KMS-11 (cell line): ENCODE measurements around the gene SYTL3.

Experiments used
- H2AFZ ChIP-seq: fragments of 200-600 bp; sonication (generic); 2 replicates; pipeline ENCODE4 v1.6.1; 2016; ENCODE audit warnings: antibody characterized with exemption, mixed run types, low read depth
- H3K27ac ChIP-seq: fragments of 200-600 bp; sonication (generic); 2 replicates; pipeline ENCODE4 v1.6.1; 2016; ENCODE audit warnings: mild to moderate bottlenecking, mixed run types
- H3K27me3 ChIP-seq: fragments of 200-600 bp; sonication (generic); 2 replicates; pipeline ENCODE4 v1.6.1; 2017; ENCODE audit warnings: mild to moderate bottlenecking, low read depth, mixed run types, moderate library complexity; ENCODE audit not compliant: insufficient read depth
- H3K36me3 ChIP-seq: fragments of 200-600 bp; sonication (generic); 2 replicates; pipeline ENCODE4 v1.6.1; 2017; ENCODE audit warnings: mild to moderate bottlenecking, mixed run types; ENCODE audit not compliant: insufficient read depth
- H3K4me1 ChIP-seq: fragments of 200-600 bp; sonication (generic); 2 replicates; pipeline ENCODE4 v1.6.1; 2016; ENCODE audit warnings: mild to moderate bottlenecking, low read depth, mixed run types; ENCODE audit not compliant: poor library complexity, severe bottlenecking
- H3K4me2 ChIP-seq: fragments of 200-600 bp; sonication (generic); 2 replicates; pipeline ENCODE4 v1.7.0; 2016; ENCODE audit warnings: mild to moderate bottlenecking, mixed run types
- H3K4me3 ChIP-seq: fragments of 200-600 bp; sonication (generic); IDR thresholded peaks from 2 replicates; pipeline ENCODE4 v1.6.1; 2017; ENCODE audit warnings: low read depth, low read length, mixed read lengths; ENCODE audit not compliant: insufficient read depth
- H3K79me2 ChIP-seq: fragments of 200-600 bp; sonication (generic); 2 replicates; pipeline ENCODE4 v1.6.1; 2016; ENCODE audit warnings: low read depth, mixed run types; ENCODE audit not compliant: insufficient read depth
- H3K9ac ChIP-seq: fragments of 200-600 bp; sonication (generic); 2 replicates; pipeline ENCODE4 v1.6.1; 2016; ENCODE audit warnings: mild to moderate bottlenecking, mixed run types
- H4K20me1 ChIP-seq: fragments of 200-600 bp; sonication (generic); 2 replicates; pipeline ENCODE4 v1.6.1; 2016; ENCODE audit warnings: mild to moderate bottlenecking, mixed run types; ENCODE audit not compliant: insufficient read depth
- TF ChIP-seq, protein P1 (sequence below): fragments of 200-600 bp; sonication (generic); conservative IDR thresholded peaks from 2 replicates; pipeline ENCODE4 v1.6.1; 2017; ENCODE audit warnings: low read depth, mild to moderate bottlenecking, antibody characterized with exemption, low read length, moderate library complexity, mixed read lengths

SYTL3 gene

GRCh38 chr6:158624684-158625682, 24.9 kb upstream of the SYTL3 start:
- H3K36me3 ChIP-seq: no peaks in the 10 kb centered on the region
- TF ChIP-seq, protein P1, sequence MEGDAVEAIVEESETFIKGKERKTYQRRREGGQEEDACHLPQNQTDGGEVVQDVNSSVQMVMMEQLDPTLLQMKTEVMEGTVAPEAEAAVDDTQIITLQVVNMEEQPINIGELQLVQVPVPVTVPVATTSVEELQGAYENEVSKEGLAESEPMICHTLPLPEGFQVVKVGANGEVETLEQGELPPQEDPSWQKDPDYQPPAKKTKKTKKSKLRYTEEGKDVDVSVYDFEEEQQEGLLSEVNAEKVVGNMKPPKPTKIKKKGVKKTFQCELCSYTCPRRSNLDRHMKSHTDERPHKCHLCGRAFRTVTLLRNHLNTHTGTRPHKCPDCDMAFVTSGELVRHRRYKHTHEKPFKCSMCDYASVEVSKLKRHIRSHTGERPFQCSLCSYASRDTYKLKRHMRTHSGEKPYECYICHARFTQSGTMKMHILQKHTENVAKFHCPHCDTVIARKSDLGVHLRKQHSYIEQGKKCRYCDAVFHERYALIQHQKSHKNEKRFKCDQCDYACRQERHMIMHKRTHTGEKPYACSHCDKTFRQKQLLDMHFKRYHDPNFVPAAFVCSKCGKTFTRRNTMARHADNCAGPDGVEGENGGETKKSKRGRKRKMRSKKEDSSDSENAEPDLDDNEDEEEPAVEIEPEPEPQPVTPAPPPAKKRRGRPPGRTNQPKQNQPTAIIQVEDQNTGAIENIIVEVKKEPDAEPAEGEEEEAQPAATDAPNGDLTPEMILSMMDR: no peak

DNA sequence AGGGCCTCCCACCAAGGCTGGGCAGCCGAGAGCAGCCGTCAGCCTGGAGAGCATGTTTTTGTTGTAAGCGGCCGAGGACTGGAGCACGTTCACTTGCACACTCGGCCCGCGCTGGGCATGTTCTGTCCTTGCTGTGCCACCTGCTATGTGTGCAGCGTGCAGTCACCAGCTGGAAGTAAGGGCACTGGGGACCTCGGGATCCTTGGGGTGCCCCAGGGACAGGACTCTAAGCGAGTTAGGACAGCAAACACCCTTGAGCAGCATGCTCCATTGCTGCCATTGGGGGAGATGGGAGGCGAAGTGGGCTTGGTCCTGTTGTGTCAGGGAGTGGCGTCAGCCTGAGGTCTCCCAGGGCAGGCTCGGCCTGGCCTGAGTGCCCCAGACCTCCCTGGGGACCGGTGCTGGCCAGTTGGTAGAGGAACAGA, 24.0 kb upstream of the SYTL3 start:
- TF ChIP-seq, protein P1: no peak
- Histone ChIP-seq H3K27ac (no peak overlapping the region), H3K36me3 (no peaks in the 10 kb centered on the region), H3K27me3 (no peaks in the 10 kb centered on the region), H3K79me2 (no peaks in the 10 kb centered on the region), H3K4me1 (peaks cover 21% of the 10 kb centered on the region), H3K4me2 (no peak overlapping the region), H3K9ac (no peak overlapping the region), H2AFZ (no peak overlapping the region), H4K20me1 (no peaks in the 10 kb centered on the region), H3K4me3 (no peak overlapping the region)

More at GRCh38 chr6:158624684-158625682, 24.9 kb upstream of the SYTL3 start:
- no peaks in the 10 kb centered on the region for H3K79me2 ChIP-seq
- H3K4me2 ChIP-seq: no peak overlapping the region
- no peaks in the 10 kb centered on the region for H3K27me3 ChIP-seq
- no peak overlapping the region for H2AFZ ChIP-seq
- no peak overlapping the region for H3K4me3 ChIP-seq
- no peaks in the 10 kb centered on the region for H4K20me1 ChIP-seq
- H3K4me1 ChIP-seq: peaks cover 19% of the 10 kb centered on the region
- no peak overlapping the region for H3K27ac ChIP-seq
- H3K9ac ChIP-seq: no peak overlapping the region

GRCh38 chr6:158626360-158627167, 23.3 kb upstream of the SYTL3 start:
- Histone ChIP-seq H2AFZ (no peak overlapping the region), H3K36me3 (no peaks in the 10 kb centered on the region), H3K4me1 (peaks cover 21% of the 10 kb centered on the region), H3K27me3 (no peaks in the 10 kb centered on the region), H4K20me1 (no peaks in the 10 kb centered on the region), H3K79me2 (no peaks in the 10 kb centered on the region), H3K4me2 (no peak overlapping the region), H3K9ac (no peak overlapping the region), H3K27ac (no peak overlapping the region), H3K4me3 (no peak overlapping the region)
- TF ChIP-seq, protein P1: no peak

DNA sequence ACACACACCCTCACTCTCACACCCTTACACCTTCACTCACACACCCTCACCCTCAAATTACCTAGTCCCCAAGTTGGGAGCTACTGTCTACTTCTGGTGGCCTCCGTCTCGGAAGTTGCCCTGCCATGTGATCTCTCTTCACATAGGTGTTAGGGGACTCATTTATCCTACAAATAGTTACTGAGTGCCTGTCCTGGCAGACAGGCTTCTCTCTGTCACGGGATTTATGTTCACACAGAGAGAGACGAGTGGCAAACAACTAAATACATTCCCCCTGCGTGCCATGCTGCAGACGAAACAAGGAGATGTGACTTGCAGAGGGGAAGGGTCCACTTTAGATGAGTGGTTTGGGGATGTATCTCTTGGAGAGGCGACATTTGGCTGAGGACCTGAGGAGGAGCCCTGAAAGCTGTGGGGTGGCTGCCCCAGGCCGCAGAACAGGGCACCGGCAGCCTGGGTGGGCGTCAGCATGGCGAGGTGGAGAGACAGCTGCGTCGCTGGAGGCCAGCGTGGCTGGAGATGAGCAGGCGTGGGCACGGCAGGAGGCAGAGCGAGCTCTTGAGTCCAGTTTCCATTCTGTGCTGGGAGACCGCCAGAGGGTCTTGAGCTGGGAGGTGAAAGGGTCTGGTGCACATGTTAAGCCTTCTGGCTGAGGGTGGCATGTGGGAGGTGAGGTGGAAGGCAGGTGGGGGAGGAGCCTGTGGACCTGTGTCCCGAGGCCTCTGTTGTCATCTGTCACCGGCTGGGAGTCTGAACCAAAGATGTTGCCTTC, 22.5 kb upstream of the SYTL3 start:
- Histone ChIP-seq H3K4me2 (no peak overlapping the region), H3K4me3 (no peak overlapping the region), H3K27me3 (no peaks in the 10 kb centered on the region), H2AFZ (no peak overlapping the region), H3K36me3 (no peaks in the 10 kb centered on the region), H4K20me1 (no peaks in the 10 kb centered on the region), H3K9ac (no peak overlapping the region), H3K4me1 (peaks cover 18% of the 10 kb centered on the region), H3K79me2 (no peaks in the 10 kb centered on the region), H3K27ac (no peak overlapping the region)
- TF ChIP-seq, protein P1: no peak
